Endothelial cell of umbilical vein (primary cell): ENCODE results near the gene DHRS12. TPM values are rescaled to one million over a fixed set of nuclear protein-coding genes. Genes with fewer than 3 reads are reported as not detected.

Experiments
- BruUV-seq: library from RNA; stranded (reverse); fragments of 400-500 nt; replicated peaks from 2 replicates; lab custom pipeline; 2021; lab: Mats Ljungman, UMichigan
- CTCF ChIA-PET: fragments of 300-600, 350-600 bp; sonication (Branson Sonifier 250); formaldehyde crosslinking; loops from one replicate; lab custom pipeline; 2021; ENCODE audit warnings: antibody characterized with exemption, inconsistent platforms; lab: Charles Lee
- POLR2A ChIA-PET: fragments of 300-600, 350-600 bp; sonication (Branson Sonifier 250); formaldehyde crosslinking; loops from one replicate; lab custom pipeline; 2021; ENCODE audit warnings: antibody characterized with exemption, inconsistent platforms; lab: Charles Lee
- DNase-seq: peaks from one replicate; pipeline ENCODE4 v3.0.0-alpha.2; 2011; ENCODE audit warnings: low read depth, low spot score
- FAIRE-seq: peaks from 2 replicates; lab custom pipeline; 2011; peaks lifted over from hg19 to GRCh38; lab: Jason Lieb, UNC
- H2AFZ ChIP-seq: 2 replicates; pipeline ENCODE4 v1.6.0; 2012; ENCODE audit warnings: low read depth, low read length, control low read depth, inconsistent platforms
- H3K27ac ChIP-seq: 2 replicates; pipeline ENCODE4 v1.5.1; 2011; ENCODE audit warnings: low read depth, mild to moderate bottlenecking, control low read depth, low read length, moderate library complexity; ENCODE audit not compliant: insufficient read depth
- H3K27me3 ChIP-seq, 2 experiments: 2 replicates each; pipeline versions ENCODE4 v1.6.0 to v1.6.1; 2011; ENCODE audit warnings: low read length in 2 of 2, mixed read lengths in 1 of 2; ENCODE audit not compliant: control insufficient read depth in 2 of 2, insufficient read depth in 2 of 2
- H3K36me3 ChIP-seq, 2 experiments: 2 replicates in 1 of 2; 3 replicates in 1 of 2; pipeline ENCODE4 v1.5.1; 2011; ENCODE audit warnings: low read length in 2 of 2, mild to moderate bottlenecking in 1 of 2, moderate library complexity in 1 of 2; ENCODE audit not compliant: control insufficient read depth in 2 of 2, insufficient read depth in 2 of 2; ENCODE audit errors: extremely low read depth in 1 of 2
- H3K4me1 ChIP-seq: 3 replicates; pipeline ENCODE4 v1.5.1; 2011; ENCODE audit warnings: mild to moderate bottlenecking, low read length; ENCODE audit not compliant: control insufficient read depth, insufficient read depth; ENCODE audit errors: extremely low read depth
- H3K4me2 ChIP-seq: 2 replicates; pipeline ENCODE4 v1.6.1; 2011; ENCODE audit warnings: low read length, control low read depth, mixed read lengths; ENCODE audit not compliant: insufficient read depth
- H3K4me3 ChIP-seq, 3 experiments: fragments of 200-600 bp in 1 of 3; sonication (generic), shearing (Covaris generic) in 1 of 3; replicated peaks in 1 of 3; 2 replicates each; pipeline ENCODE4 v1.5.1; 2011 to 2016; ENCODE audit warnings: control low read depth in 3 of 3, low read length in 3 of 3, mild to moderate bottlenecking in 2 of 3, inconsistent platforms in 1 of 3, low read depth in 1 of 3, moderate library complexity in 1 of 3; ENCODE audit not compliant: insufficient read depth in 1 of 3
- H3K79me2 ChIP-seq: 2 replicates; pipeline ENCODE4 v1.6.0; 2012; ENCODE audit warnings: low read length, inconsistent platforms; ENCODE audit not compliant: control insufficient read depth, insufficient read depth
- H3K9ac ChIP-seq: replicated peaks from 2 replicates; pipeline ENCODE3; 2011; ENCODE audit warnings: low read length, control low read depth; ENCODE audit not compliant: insufficient read depth; ENCODE audit errors: extremely low read depth
- H3K9me1 ChIP-seq: replicated peaks from 3 replicates; pipeline ENCODE4 v1.6.0; 2011; ENCODE audit warnings: mild to moderate bottlenecking, low read length; ENCODE audit not compliant: control insufficient read depth, insufficient read depth; ENCODE audit errors: extremely low read depth
- H3K9me3 ChIP-seq: replicated peaks from 2 replicates; pipeline ENCODE4 v1.5.1; 2012; ENCODE audit warnings: low read length, inconsistent platforms; ENCODE audit not compliant: control insufficient read depth, insufficient read depth
- H4K20me1 ChIP-seq: replicated peaks from 2 replicates; pipeline ENCODE3; 2011; ENCODE audit warnings: mild to moderate bottlenecking, low read length; ENCODE audit not compliant: control insufficient read depth, insufficient read depth; ENCODE audit errors: extremely low read depth
- EZH2 ChIP-seq: IDR thresholded peaks from 2 replicates; pipeline ENCODE4 v1.6.1; 2012; ENCODE audit warnings: borderline replicate concordance, low read depth, mild to moderate bottlenecking, moderate library complexity, low read length, inconsistent platforms; ENCODE audit not compliant: severe bottlenecking
- FOS ChIP-seq: IDR thresholded peaks from 2 replicates; pipeline ENCODE4 v1.6.1; 2011; ENCODE audit warnings: mild to moderate bottlenecking, low read length, moderate library complexity, borderline replicate concordance; ENCODE audit not compliant: insufficient read depth
- GATA2 ChIP-seq: IDR thresholded peaks from 2 replicates; pipeline ENCODE4 v1.7.0; 2011; ENCODE audit warnings: low read depth, mild to moderate bottlenecking, moderate library complexity, mixed read lengths, low read length; ENCODE audit not compliant: insufficient read length, insufficient read depth
- JUN ChIP-seq: IDR thresholded peaks from 2 replicates; pipeline ENCODE4 v1.6.1; 2011; ENCODE audit warnings: borderline replicate concordance, low read depth; ENCODE audit not compliant: insufficient read length, insufficient read depth
- MAX ChIP-seq: IDR thresholded peaks from 2 replicates; pipeline ENCODE4 v1.6.1; 2011; ENCODE audit not compliant: insufficient read depth, insufficient read length
- MYC ChIP-seq: IDR thresholded peaks from one replicate; pipeline ENCODE4 v1.6.1; 2011; ENCODE audit warnings: mild to moderate bottlenecking, low read depth, low read length
- POLR2A ChIP-seq: IDR thresholded peaks from 2 replicates; pipeline ENCODE4 v1.6.1; 2012; ENCODE audit warnings: low read depth, mild to moderate bottlenecking, control low read depth, low read length
- POLR2AphosphoS5 ChIP-seq: IDR thresholded peaks from 2 replicates; pipeline ENCODE4 v1.6.1; 2012; ENCODE audit warnings: low read depth, mild to moderate bottlenecking, control low read depth, low read length, moderate library complexity; ENCODE audit not compliant: insufficient read depth
- dilution Hi-C: fragments of 300-500 bp; cut with MboI; formaldehyde crosslinking; loops from one replicate; pipeline ENCODE4 v1.15.0; 2019; ENCODE audit warnings: low sequenced_read_pairs; ENCODE audit not compliant: extremely low pct_ligation_motif_present
- intact Hi-C: fragments of 100-400 bp; cut with micrococcal nuclease; formaldehyde crosslinking; loops from one replicate; pipeline ENCODE4 v1.10.0; 2022
- polyA plus RNA-seq, 4 experiments: library from polyadenylated mRNA; depleted of rRNA in 3 of 4; stranded (reverse) in 3 of 4; unstranded in 1 of 4; fragments of >200 nt; gene quantifications; 2 replicates each; pipeline versions ENCODE4 v1.2.1 to v1.2.3, GENCODE V29; 2011 to 2012; ENCODE audit warnings: missing spikeins in 1 of 4
- total RNA-seq: library from RNA; stranded (reverse); gene quantifications from 2 replicates; pipeline ENCODE4 v1.2.3, GENCODE V29; 2021
- TF ChIP-seq, protein P1 (sequence below), 2 donors: IDR thresholded peaks; 1 replicate in 1 of 2; 2 replicates in 1 of 2; pipeline ENCODE4 v1.5.1; 2011; ENCODE audit warnings: low read length in 2 of 2, mild to moderate bottlenecking in 2 of 2, moderate library complexity in 2 of 2, control low read depth in 1 of 2, inconsistent platforms in 1 of 2, low read depth in 1 of 2; ENCODE audit not compliant: insufficient read depth in 1 of 2; ENCODE audit errors: extremely low read depth in 1 of 2

DHRS12 gene
- total and polyA plus RNA-seq, 2 donors (not counting 3 experiments of a cell fraction or from before 2014, with no cell fraction given) = 8.9 to 9.1 TPM

DNA sequence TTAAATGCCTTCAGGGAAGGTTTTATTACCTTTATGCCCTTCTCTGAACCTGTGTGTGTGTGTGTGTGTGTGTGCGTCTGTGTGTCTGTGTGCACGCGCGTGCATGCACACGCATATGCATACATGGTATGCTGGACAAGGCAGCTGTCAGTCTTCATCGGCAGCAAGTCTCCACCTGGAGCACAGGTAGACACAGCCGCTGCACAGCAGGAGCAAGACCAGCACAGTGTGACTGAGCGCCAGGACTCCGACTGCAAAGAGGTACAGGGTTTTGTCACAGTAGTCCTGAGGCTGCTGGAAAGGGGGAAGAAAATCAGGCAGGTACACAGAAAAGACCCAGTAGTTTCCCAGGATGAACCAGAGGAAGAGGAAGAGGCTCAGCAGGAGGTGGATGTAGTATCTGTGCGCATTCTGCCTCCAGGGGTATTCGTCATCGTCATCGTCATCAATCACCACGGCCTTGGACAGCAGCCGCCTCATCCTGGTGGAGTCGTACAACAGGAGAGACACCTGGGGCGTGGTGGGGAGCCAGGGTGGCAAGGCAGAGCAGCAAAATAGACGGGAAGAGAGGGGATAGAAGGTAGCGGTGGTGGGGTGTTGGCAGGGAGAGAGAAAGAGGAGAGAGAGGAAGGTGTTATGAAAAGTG lies 12.8 kb upstream of the DHRS12 start:
- Histone ChIP-seq H3K27ac (no peak overlapping the region), H3K4me2 (no peak overlapping the region), H3K27me3 (peaks cover 11 to 27% of the 10 kb centered on the region in 2 experiments), H2AFZ (no peak overlapping the region), H3K4me3 (no peak overlapping the region), H3K36me3 (no peaks in the 10 kb centered on the region), H4K20me1 (no peaks in the 10 kb centered on the region), H3K9me1 (no peaks in the 10 kb centered on the region), H3K9ac (no peak overlapping the region), H3K9me3 (no peaks in the 10 kb centered on the region), H3K79me2 (no peaks in the 10 kb centered on the region), H3K4me1 (peaks cover 1% of the 10 kb centered on the region)
- no peak for DNase-seq
- FAIRE-seq = no peak
- intact Hi-C loops (no loop called here), dilution Hi-C loops (no loop called here)
- POLR2A ChIA-PET = no interaction called here
- BruUV-seq = no TSS peak
- CTCF ChIA-PET = interaction anchor here (0.9 to 5.0 kb wide), 6 partner anchors 15 to 388 kb away, joined by 3 to 115 read pairs (median 4); partner anchors contain the start of gene NEK5
- TF ChIP-seq POLR2AphosphoS5 (no peak), POLR2A (no peak), EZH2 (no peak), MAX (no peak), JUN (no peak), GATA2 (no peak), FOS (no peak), MYC (no peak)
- TF ChIP-seq, protein P1, sequence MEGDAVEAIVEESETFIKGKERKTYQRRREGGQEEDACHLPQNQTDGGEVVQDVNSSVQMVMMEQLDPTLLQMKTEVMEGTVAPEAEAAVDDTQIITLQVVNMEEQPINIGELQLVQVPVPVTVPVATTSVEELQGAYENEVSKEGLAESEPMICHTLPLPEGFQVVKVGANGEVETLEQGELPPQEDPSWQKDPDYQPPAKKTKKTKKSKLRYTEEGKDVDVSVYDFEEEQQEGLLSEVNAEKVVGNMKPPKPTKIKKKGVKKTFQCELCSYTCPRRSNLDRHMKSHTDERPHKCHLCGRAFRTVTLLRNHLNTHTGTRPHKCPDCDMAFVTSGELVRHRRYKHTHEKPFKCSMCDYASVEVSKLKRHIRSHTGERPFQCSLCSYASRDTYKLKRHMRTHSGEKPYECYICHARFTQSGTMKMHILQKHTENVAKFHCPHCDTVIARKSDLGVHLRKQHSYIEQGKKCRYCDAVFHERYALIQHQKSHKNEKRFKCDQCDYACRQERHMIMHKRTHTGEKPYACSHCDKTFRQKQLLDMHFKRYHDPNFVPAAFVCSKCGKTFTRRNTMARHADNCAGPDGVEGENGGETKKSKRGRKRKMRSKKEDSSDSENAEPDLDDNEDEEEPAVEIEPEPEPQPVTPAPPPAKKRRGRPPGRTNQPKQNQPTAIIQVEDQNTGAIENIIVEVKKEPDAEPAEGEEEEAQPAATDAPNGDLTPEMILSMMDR (IDR thresholded peaks at IDR 0.05; ENCODE audit: extremely low read depth in 1 of 2, insufficient read depth in 1 of 2, low read depth in 1 of 2, low read length in 2 of 2) = no peak
